Caco-2 (cell line): Measurements from ENCODE around the gene NRXN3. TPM values are rescaled to one million over a fixed set of nuclear protein-coding genes. Genes with fewer than 3 reads are reported as not detected.

Experiments used
- BruUV-seq: library from RNA; stranded (reverse); fragments of 400-500 nt; replicated peaks from 2 replicates; lab custom pipeline; 2021; lab: Mats Ljungman, UMichigan
- CTCF ChIA-PET: fragments of 300-600 bp; sonication (Branson Sonifier 250); formaldehyde crosslinking; loops from one replicate; lab custom pipeline; 2022; ENCODE audit warnings: antibody characterized with exemption; lab: Charles Lee
- POLR2A ChIA-PET: fragments of 300-600 bp; sonication (Branson Sonifier 250); formaldehyde crosslinking; loops from one replicate; lab custom pipeline; 2022; ENCODE audit warnings: antibody characterized with exemption; lab: Charles Lee
- DNase-seq, 2 experiments: peaks; one replicate each; pipeline versions ENCODE4 v3.0.0 to v3.0.0-alpha.2; 2020 to 2022
- H3K27me3 ChIP-seq: replicated peaks from 2 replicates; pipeline ENCODE4 v1.6.0; 2011; ENCODE audit warnings: low read length; ENCODE audit not compliant: control insufficient read depth, insufficient read depth
- H3K36me3 ChIP-seq: 2 replicates; pipeline ENCODE4 v1.5.1; 2011; ENCODE audit warnings: low read length; ENCODE audit not compliant: control insufficient read depth, insufficient read depth
- H3K4me1 ChIP-seq: fragments of 250-450 bp; sonication (Bioruptor Pico); 2 replicates; pipeline ENCODE4 v1.5.1; 2020; ENCODE audit warnings: mild to moderate bottlenecking
- H3K4me3 ChIP-seq: 2 replicates; pipeline ENCODE4 v1.5.1; 2011; ENCODE audit warnings: low read depth, mild to moderate bottlenecking, control low read depth, low read length
- H3K9me3 ChIP-seq: fragments of 250-450 bp; sonication (Bioruptor Pico); 2 replicates; pipeline ENCODE4 v1.5.1; 2020; ENCODE audit warnings: mild to moderate bottlenecking, moderate library complexity
- H3K27ac Mint-ChIP-seq: one replicate; pipeline ENCODE4 v1.8.0; 2022; ENCODE audit warnings: mixed read lengths; ENCODE audit not compliant: unreplicated experiment
- H3K27me3 Mint-ChIP-seq: one replicate; pipeline ENCODE4 v1.8.0; 2022; ENCODE audit warnings: mixed read lengths; ENCODE audit not compliant: insufficient read depth, unreplicated experiment
- H3K36me3 Mint-ChIP-seq: one replicate; pipeline ENCODE4 v1.8.0; 2022; ENCODE audit warnings: mild to moderate bottlenecking, mixed read lengths; ENCODE audit not compliant: insufficient read depth, unreplicated experiment
- H3K4me1 Mint-ChIP-seq: one replicate; pipeline ENCODE4 v1.8.0; 2022; ENCODE audit warnings: low read depth, mixed read lengths; ENCODE audit not compliant: unreplicated experiment
- H3K4me3 Mint-ChIP-seq: one replicate; pipeline ENCODE4 v1.8.0; 2022; ENCODE audit warnings: mild to moderate bottlenecking, moderate library complexity, mixed read lengths; ENCODE audit not compliant: unreplicated experiment
- H3K9me3 Mint-ChIP-seq: one replicate; pipeline ENCODE4 v1.8.0; 2022; ENCODE audit warnings: mixed read lengths; ENCODE audit not compliant: unreplicated experiment
- CTCF ChIP-seq, 2 experiments: fragments of 200-600 bp in 1 of 2; IDR thresholded peaks; 1 replicate in 1 of 2; 2 replicates in 1 of 2; pipeline versions ENCODE4 v1.5.1 to v1.8.0; 2011 to 2022; ENCODE audit warnings: antibody characterized with exemption in 1 of 2, control low read depth in 1 of 2, inconsistent platforms in 1 of 2, low read depth in 1 of 2, low read length in 1 of 2, mild to moderate bottlenecking in 1 of 2, moderate library complexity in 1 of 2; ENCODE audit not compliant: insufficient read depth in 1 of 2, severe bottlenecking in 1 of 2, unreplicated experiment in 1 of 2
- intact Hi-C: fragments of 100-400 bp; cut with micrococcal nuclease; formaldehyde crosslinking; loops from one replicate; pipeline ENCODE4 v1.10.0; 2022; ENCODE audit not compliant: unreplicated experiment
- total RNA-seq: library from RNA; stranded (reverse); gene quantifications from 2 replicates; pipeline ENCODE4 v1.2.3, GENCODE V29; 2022

Gene NRXN3
- total RNA-seq, 1 experiment from 2014 or later = 12.4 TPM

DNA sequence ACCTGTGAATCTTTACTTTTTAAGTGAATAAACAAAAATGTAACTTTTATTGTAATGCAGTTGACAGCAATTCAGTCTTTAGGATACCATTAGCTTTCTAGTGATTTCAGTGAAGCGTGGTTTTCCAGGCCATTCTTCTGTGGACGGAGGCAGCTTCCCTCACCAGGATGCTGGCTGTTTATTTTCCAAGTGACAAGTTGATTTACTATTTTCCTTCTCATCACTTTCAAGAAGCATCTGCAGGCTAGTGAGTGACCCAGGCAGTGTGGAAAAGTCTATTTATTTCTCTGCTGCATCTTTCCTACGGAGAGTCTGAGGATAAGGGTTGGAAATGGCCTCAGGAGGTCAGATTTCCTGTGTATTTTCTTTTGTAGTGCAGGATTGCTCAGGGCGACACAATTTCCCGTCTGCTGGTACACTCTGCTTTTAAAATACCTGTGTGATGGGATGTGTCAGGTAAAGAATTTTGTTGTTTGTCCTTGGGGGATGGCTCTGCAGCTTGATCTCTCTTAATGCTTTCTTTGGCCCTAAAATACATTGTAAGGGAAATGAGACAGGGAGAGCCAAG is 467.8 kb downstream of the NRXN3 start:
- no peak overlapping the region for H3K4me3 ChIP-seq
- no peak for DNase-seq
- H3K36me3 Mint-ChIP-seq = no peaks in the 10 kb centered on the region
- TF ChIP-seq CTCF (IDR thresholded peaks at IDR 0.05; ENCODE audit: insufficient read depth in 1 of 2, low read depth in 1 of 2, low read length in 1 of 2, severe bottlenecking in 1 of 2, unreplicated experiment in 1 of 2) = no peak
- H3K4me1 ChIP-seq = no peaks in the 10 kb centered on the region
- no peaks in the 10 kb centered on the region for H3K9me3 ChIP-seq
- CTCF ChIA-PET = interaction anchor here (0.6 kb wide), 1 partner anchor 1565 kb away, joined by 4 read pairs; no protein-coding TSS in a partner anchor
- no peaks in the 10 kb centered on the region for H3K27me3 ChIP-seq
- H3K4me3 Mint-ChIP-seq = no peak overlapping the region
- H3K36me3 ChIP-seq = no peaks in the 10 kb centered on the region
- H3K27ac Mint-ChIP-seq = no peak overlapping the region
- BruUV-seq = no TSS peak
- peaks cover 9% of the 10 kb centered on the region for H3K9me3 Mint-ChIP-seq
- intact Hi-C loops = no loop called here
- POLR2A ChIA-PET = no interaction called here
- H3K4me1 Mint-ChIP-seq = no peaks in the 10 kb centered on the region
- peaks cover 3% of the 10 kb centered on the region for H3K27me3 Mint-ChIP-seq

GRCh38 chr14:78638926-78639325 is 468.8 kb downstream of the NRXN3 start:
- Histone ChIP-seq H3K9me3 (no peaks in the 10 kb centered on the region), H3K4me1 (no peaks in the 10 kb centered on the region), H3K4me3 (no peak overlapping the region), H3K27me3 (no peaks in the 10 kb centered on the region), H3K36me3 (no peaks in the 10 kb centered on the region)
- no peaks in the 10 kb centered on the region for H3K36me3 Mint-ChIP-seq
- ChIA-PET CTCF (no interaction called here), POLR2A (no interaction called here)
- intact Hi-C loops = no loop called here
- H3K4me1 Mint-ChIP-seq = no peaks in the 10 kb centered on the region
- no TSS peak for BruUV-seq
- H3K27ac Mint-ChIP-seq = no peak overlapping the region
- TF ChIP-seq CTCF (IDR thresholded peaks at IDR 0.05; ENCODE audit: insufficient read depth in 1 of 2, low read depth in 1 of 2, low read length in 1 of 2, severe bottlenecking in 1 of 2, unreplicated experiment in 1 of 2) = no peak
- H3K4me3 Mint-ChIP-seq = no peak overlapping the region
- H3K27me3 Mint-ChIP-seq = no peaks in the 10 kb centered on the region
- H3K9me3 Mint-ChIP-seq = peaks cover 9% of the 10 kb centered on the region
- no peak for DNase-seq

- Mint-ChIP-seq H3K4me3 (no peak overlapping the region), H3K9me3 (no peaks in the 10 kb centered on the region), H3K36me3 (no peaks in the 10 kb centered on the region), H3K4me1 (no peaks in the 10 kb centered on the region), H3K27me3 (peaks cover 11% of the 10 kb centered on the region), H3K27ac (no peak overlapping the region)
- intact Hi-C loops = no loop called here
- H3K27me3 ChIP-seq = no peaks in the 10 kb centered on the region
- no peaks in the 10 kb centered on the region for H3K9me3 ChIP-seq
- BruUV-seq = no TSS peak
- no peak for DNase-seq
- H3K4me1 ChIP-seq = no peaks in the 10 kb centered on the region
- POLR2A ChIA-PET = no interaction called here
- no peaks in the 10 kb centered on the region for H3K36me3 ChIP-seq
- CTCF ChIA-PET = no interaction called here
- H3K4me3 ChIP-seq = no peak overlapping the region
- no peak for TF ChIP-seq CTCF (IDR thresholded peaks at IDR 0.05; ENCODE audit: insufficient read depth in 1 of 2, low read depth in 1 of 2, low read length in 1 of 2, severe bottlenecking in 1 of 2, unreplicated experiment in 1 of 2)
Measured at GRCh38 chr14:78644824-78645559, 474.8 kb downstream of the NRXN3 start.
